Astrocyte (in vitro differentiated cells and primary cell): ENCODE measurements around the gene CDC45.

Source experiments
- CTCF ChIP-seq: IDR thresholded peaks from 2 replicates; pipeline ENCODE4 v1.5.1; 2011; ENCODE audit warnings: low read depth, mild to moderate bottlenecking, inconsistent platforms, low read length, moderate library complexity; ENCODE audit not compliant: insufficient read depth
- EZH2 ChIP-seq: IDR thresholded peaks from 2 replicates; pipeline ENCODE4 v1.6.1; 2012; ENCODE audit warnings: mild to moderate bottlenecking, low read length, inconsistent platforms; ENCODE audit not compliant: insufficient read depth

- TF ChIP-seq EZH2, result no peak
- no peak for TF ChIP-seq CTCF
Observed at GRCh38 chr22:19555651-19556050, 75.9 kb downstream of the CDC45 start.
